Duodenal mucosa (tissue), 2 donors: Measurements from ENCODE around the gene ZNF189.
"Not testable (repeated sequence)": the region's sequence is repeated elsewhere in the genome, so short reads cannot be mapped to it uniquely, and the experiment has no call there.

Experiments used
- H3K27ac ChIP-seq: one replicate; pipeline ENCODE4 v1.7.0; 2013; ENCODE audit warnings: low read depth, low read length
- H3K27me3 ChIP-seq, 2 donors: one replicate each; pipeline ENCODE4 v1.7.0; 2013; ENCODE audit warnings: low read length in 2 of 2, control low read depth in 1 of 2; ENCODE audit not compliant: insufficient read depth in 2 of 2, control insufficient read depth in 1 of 2
- H3K36me3 ChIP-seq, 2 donors: one replicate each; pipeline ENCODE4 v1.7.0; 2013; ENCODE audit warnings: low read length in 2 of 2, control low read depth in 1 of 2; ENCODE audit not compliant: insufficient read depth in 2 of 2, control insufficient read depth in 1 of 2
- H3K4me1 ChIP-seq, 2 donors: one replicate each; pipeline ENCODE4 v1.7.0; 2013; ENCODE audit warnings: low read length in 2 of 2, control low read depth in 1 of 2; ENCODE audit not compliant: insufficient read depth in 2 of 2, control insufficient read depth in 1 of 2
- H3K4me3 ChIP-seq, 2 donors: one replicate each; pipeline ENCODE4 v1.7.0; 2013; ENCODE audit warnings: low read length in 2 of 2, low read depth in 1 of 2
- H3K9ac ChIP-seq, 2 donors: one replicate each; pipeline ENCODE4 v1.7.0; 2013; ENCODE audit warnings: low read length in 2 of 2, low read depth in 1 of 2
- H3K9me3 ChIP-seq, 2 donors: one replicate each; pipeline ENCODE4 v1.7.0; 2013; ENCODE audit warnings: low read length in 2 of 2, control low read depth in 1 of 2; ENCODE audit not compliant: control insufficient read depth in 1 of 2

The ZNF189 gene

GRCh38 chr9:101380295-101380694 lies 18.4 kb upstream of the ZNF189 start:
- no peak overlapping the region for H3K27ac ChIP-seq
- no peak overlapping the region for H3K9ac ChIP-seq
- H3K9me3 ChIP-seq: peaks cover 4 to 5% of the 10 kb centered on the region in 2 donors
- no peaks in the 10 kb centered on the region for H3K4me1 ChIP-seq
- H3K27me3 ChIP-seq: no peaks in the 10 kb centered on the region
- no peak overlapping the region for H3K4me3 ChIP-seq
- no peaks in the 10 kb centered on the region for H3K36me3 ChIP-seq

GRCh38 chr9:101381118-101381517 lies 17.5 kb upstream of the ZNF189 start:
- Histone ChIP-seq H3K27ac (no peak overlapping the region), H3K27me3 (no peaks in the 10 kb centered on the region), H3K36me3 (no peaks in the 10 kb centered on the region), H3K4me3 (no peak overlapping the region), H3K9ac (no peak overlapping the region), H3K9me3 (peaks cover 5 to 9% of the 10 kb centered on the region in 2 donors), H3K4me1 (no peaks in the 10 kb centered on the region)

- no peak overlapping the region for H3K9ac ChIP-seq
- H3K27me3 ChIP-seq: no peaks in the 10 kb centered on the region
- H3K4me1 ChIP-seq: no peaks in the 10 kb centered on the region
- no peak overlapping the region for H3K27ac ChIP-seq
- no peak overlapping the region for H3K4me3 ChIP-seq
- no peaks in the 10 kb centered on the region for H3K36me3 ChIP-seq
- H3K9me3 ChIP-seq: peaks cover 5 to 9% of the 10 kb centered on the region in 2 donors
Measured at GRCh38 chr9:101381833-101382342, 16.8 kb upstream of the ZNF189 start.

- H3K27ac ChIP-seq: no peak overlapping the region
- H3K4me1 ChIP-seq: no peaks in the 10 kb centered on the region
- peaks cover 0 to 3% of the 10 kb centered on the region in 2 donors for H3K36me3 ChIP-seq
- no peak overlapping the region for H3K4me3 ChIP-seq
- no peak overlapping the region for H3K9ac ChIP-seq
- H3K9me3 ChIP-seq: peaks cover 5 to 9% of the 10 kb centered on the region in 2 donors
- no peaks in the 10 kb centered on the region for H3K27me3 ChIP-seq
Measured at GRCh38 chr9:101383361-101383760, 15.3 kb upstream of the ZNF189 start.

GRCh38 chr9:101384873-101385536 lies 13.6 kb upstream of the ZNF189 start, which contains the start of gene BAAT:
Gene BAAT, minus strand, starts transcription at chr9:101385006. Its CDS starts 13,602 bp downstream, at chr9:101371404.
- H3K4me1 ChIP-seq, H3K27ac ChIP-seq, H3K27me3 ChIP-seq, H3K9ac ChIP-seq, H3K4me3 ChIP-seq, H3K9me3 ChIP-seq: not testable (repeated sequence)
- H3K36me3 ChIP-seq: peaks cover 4 to 17% of the 10 kb centered on the region in 2 donors

GRCh38 chr9:101387871-101388506 lies 10.7 kb upstream of the ZNF189 start:
- Histone ChIP-seq H3K27ac (no peak overlapping the region), H3K9ac (no peak overlapping the region), H3K4me1 (no peaks in the 10 kb centered on the region), H3K36me3 (peaks cover 8 to 27% of the 10 kb centered on the region in 2 donors), H3K9me3 (peaks cover 5 to 11% of the 10 kb centered on the region in 2 donors), H3K27me3 (no peaks in the 10 kb centered on the region), H3K4me3 (no peak overlapping the region)

- H3K9ac ChIP-seq: no peak overlapping the region
- H3K27ac ChIP-seq: no peak overlapping the region
- peaks cover 8 to 27% of the 10 kb centered on the region in 2 donors for H3K36me3 ChIP-seq
- H3K27me3 ChIP-seq: no peaks in the 10 kb centered on the region
- no peak overlapping the region for H3K4me3 ChIP-seq
- peaks cover 5 to 17% of the 10 kb centered on the region in 2 donors for H3K9me3 ChIP-seq
- H3K4me1 ChIP-seq: no peaks in the 10 kb centered on the region
Measured at GRCh38 chr9:101388507-101388993, 10.1 kb upstream of the ZNF189 start.

- peaks cover 10 to 15% of the 10 kb centered on the region in 2 donors for H3K4me1 ChIP-seq
- no peak overlapping the region for H3K9ac ChIP-seq
- peaks cover 8 to 29% of the 10 kb centered on the region in 2 donors for H3K36me3 ChIP-seq
- H3K4me3 ChIP-seq: no peak overlapping the region
- no peaks in the 10 kb centered on the region for H3K27me3 ChIP-seq
- peaks cover 0 to 9% of the 10 kb centered on the region in 2 donors for H3K9me3 ChIP-seq
- no peak overlapping the region for H3K27ac ChIP-seq
Measured at GRCh38 chr9:101393135-101393534, 5.5 kb upstream of the ZNF189 start.

GRCh38 chr9:101394687-101395086 lies 4.0 kb upstream of the ZNF189 start:
- Histone ChIP-seq H3K9me3 (peaks cover 0 to 9% of the 10 kb centered on the region in 2 donors), H3K27ac (no peak overlapping the region), H3K36me3 (peaks cover 5 to 15% of the 10 kb centered on the region in 2 donors), H3K27me3 (no peaks in the 10 kb centered on the region), H3K4me3 (no peak overlapping the region), H3K9ac (no peak overlapping the region), H3K4me1 (peaks cover 14 to 19% of the 10 kb centered on the region in 2 donors)

- Histone ChIP-seq H3K27me3 (no peaks in the 10 kb centered on the region), H3K36me3 (peaks cover 20 to 31% of the 10 kb centered on the region in 2 donors), H3K27ac (peak overlapping the region; percentile 69), H3K9me3 (peaks cover 0 to 10% of the 10 kb centered on the region in 2 donors), H3K4me3 (peak overlapping the region; percentile 94 to 96), H3K4me1 (peaks cover 27 to 34% of the 10 kb centered on the region in 2 donors), H3K9ac (peak overlapping the region; percentile 93 to 96)
Measured at GRCh38 chr9:101397746-101398067, 944 bp upstream of the ZNF189 start.
